CD14-positive monocyte (primary cell): ENCODE measurements around the gene RTCA. TPM values are rescaled to one million over a fixed set of nuclear protein-coding genes. Genes with fewer than 3 reads are reported as not detected.

Source experiments
- DNase-seq, 3 donors: peaks; one replicate each; pipeline ENCODE4 v3.0.0-alpha.2; 2011 to 2022
- H2AFZ ChIP-seq: 2 replicates; pipeline ENCODE4 v1.6.0; 2012; ENCODE audit warnings: mild to moderate bottlenecking, low read depth, low read length, inconsistent platforms; ENCODE audit not compliant: insufficient read depth, poor library complexity, severe bottlenecking
- H3K27ac ChIP-seq, 2 donors: 1 replicate in 1 of 2; 2 replicates in 1 of 2; pipeline ENCODE4 v1.5.1; 2012 to 2013; ENCODE audit warnings: low read length in 2 of 2, control low read depth in 1 of 2, inconsistent platforms in 1 of 2, low read depth in 1 of 2, mild to moderate bottlenecking in 1 of 2
- H3K27me3 ChIP-seq, 2 donors: one replicate each; pipeline versions ENCODE4 v1.6.0 to v1.6.1; 2011 to 2013; ENCODE audit warnings: low read length in 2 of 2; ENCODE audit not compliant: control insufficient read depth in 2 of 2, insufficient read depth in 2 of 2
- H3K36me3 ChIP-seq, 2 donors: replicated peaks in 1 of 2; 1 replicate in 1 of 2; 2 replicates in 1 of 2; pipeline versions ENCODE4 v1.5.1 to v1.6.1; 2012 to 2013; ENCODE audit warnings: low read length in 2 of 2, control low read depth in 1 of 2, inconsistent platforms in 1 of 2, mild to moderate bottlenecking in 1 of 2; ENCODE audit not compliant: insufficient read depth in 2 of 2, control insufficient read depth in 1 of 2
- H3K4me1 ChIP-seq, 2 donors: 1 replicate in 1 of 2; 2 replicates in 1 of 2; pipeline versions ENCODE4 v1.5.1 to v1.6.1; 2012 to 2013; ENCODE audit warnings: low read length in 2 of 2, control low read depth in 1 of 2, inconsistent platforms in 1 of 2, mild to moderate bottlenecking in 1 of 2, moderate library complexity in 1 of 2; ENCODE audit not compliant: insufficient read depth in 2 of 2, control insufficient read depth in 1 of 2
- H3K4me2 ChIP-seq: replicated peaks from 2 replicates; pipeline ENCODE3; 2012; ENCODE audit warnings: low read length, moderate library complexity, mild to moderate bottlenecking; ENCODE audit not compliant: poor library complexity, severe bottlenecking; ENCODE audit errors: extremely low read depth
- H3K4me3 ChIP-seq, 3 experiments: fragments of 200-600 bp in 1 of 3; sonication (generic) in 1 of 3; replicated peaks in 1 of 3; 1 replicate in 2 of 3; 2 replicates in 1 of 3; pipeline ENCODE4 v1.5.1; 2011 to 2013; ENCODE audit warnings: low read length in 3 of 3, mild to moderate bottlenecking in 3 of 3, control low read depth in 2 of 3, low read depth in 2 of 3, inconsistent platforms in 1 of 3, moderate library complexity in 1 of 3
- H3K79me2 ChIP-seq: 2 replicates; pipeline ENCODE4 v1.6.0; 2012; ENCODE audit warnings: mild to moderate bottlenecking, control low read depth, inconsistent platforms, low read length, moderate library complexity; ENCODE audit not compliant: insufficient read depth
- H3K9ac ChIP-seq: 2 replicates; pipeline ENCODE4 v1.6.0; 2017; ENCODE audit warnings: low read length, mild to moderate bottlenecking; ENCODE audit not compliant: insufficient read depth, poor library complexity, severe bottlenecking
- H3K9me3 ChIP-seq, 2 donors: replicated peaks in 1 of 2; 1 replicate in 1 of 2; 2 replicates in 1 of 2; pipeline versions ENCODE4 v1.5.1 to v1.6.1; 2012 to 2013; ENCODE audit warnings: low read length in 2 of 2, control low read depth in 1 of 2; ENCODE audit not compliant: control insufficient read depth in 1 of 2, insufficient read depth in 1 of 2
- H4K20me1 ChIP-seq: 2 replicates; pipeline ENCODE4 v1.6.0; 2012; ENCODE audit warnings: mild to moderate bottlenecking, low read length, control low read depth, moderate library complexity; ENCODE audit not compliant: insufficient read depth
- H3K27ac Mint-ChIP-seq, 7 donors: one replicate each; pipeline ENCODE4 v1.8.0; 2020; ENCODE audit warnings: mild to moderate bottlenecking in 7 of 7, mixed read lengths in 7 of 7, moderate library complexity in 6 of 7, inconsistent platforms in 2 of 7
- H3K27me3 Mint-ChIP-seq, 3 donors: one replicate each; pipeline ENCODE4 v1.8.0; 2021 to 2022; ENCODE audit warnings: low read depth in 3 of 3, mild to moderate bottlenecking in 3 of 3, mixed read lengths in 3 of 3, moderate library complexity in 3 of 3, inconsistent platforms in 1 of 3
- H3K36me3 Mint-ChIP-seq, 2 donors: one replicate each; pipeline ENCODE4 v1.8.0; 2020; ENCODE audit warnings: mixed read lengths in 2 of 2, inconsistent platforms in 1 of 2, mild to moderate bottlenecking in 1 of 2
- H3K4me1 Mint-ChIP-seq: one replicate; pipeline ENCODE4 v1.8.0; 2020; ENCODE audit warnings: mild to moderate bottlenecking, mixed read lengths
- H3K4me3 Mint-ChIP-seq, 2 donors: one replicate each; pipeline ENCODE4 v1.8.0; 2020; ENCODE audit warnings: mild to moderate bottlenecking in 2 of 2, mixed read lengths in 2 of 2, moderate library complexity in 1 of 2
- H3K9me3 Mint-ChIP-seq, 7 donors: one replicate each; pipeline ENCODE4 v1.8.0; 2020 to 2022; ENCODE audit warnings: mixed read lengths in 7 of 7, mild to moderate bottlenecking in 6 of 7, moderate library complexity in 6 of 7, inconsistent platforms in 2 of 7
- CTCF ChIP-seq: fragments of 200-600 bp; IDR thresholded peaks from one replicate; pipeline ENCODE4 v1.8.0; 2022; ENCODE audit warnings: antibody characterized with exemption, mild to moderate bottlenecking
- WGBS: methylation state at CpG from one replicate; pipeline ENCODE4 v1.1.5; 2013; ENCODE audit warnings: missing lambda C conversion rate; ENCODE audit not compliant: insufficient coverage; 5-methylcytosine and 5-hydroxymethylcytosine counted together
- intact Hi-C, 2 donors: fragments of 100-400 bp; cut with micrococcal nuclease; formaldehyde crosslinking; loops; one replicate each; pipeline versions ENCODE4 v1.15.0 to v1.15.1; 2023
- polyA plus RNA-seq, 3 donors: library from polyadenylated mRNA; depleted of rRNA in 1 of 3; unstranded in 2 of 3; stranded (reverse) in 1 of 3; fragments of 300-500 nt in 2 of 3; fragments of >200 nt in 1 of 3; fragmentation: Illumina TruSeq in 2 of 3; gene quantifications; 1 replicate in 2 of 3; 2 replicates in 1 of 3; pipeline ENCODE4 v1.2.3, GENCODE V29; 2012 to 2021

The RTCA gene
- polyA plus RNA-seq, 3 donors = 11.7 to 18.3 (median 17.9) TPM

- WGBS = no CpG with 5 or more reads among the region's 1 CpG
- no peaks in the 10 kb centered on the region for H3K9me3 ChIP-seq
- no peak overlapping the region for H3K9ac ChIP-seq
- H3K36me3 Mint-ChIP-seq = peaks cover 68 to 70% of the 10 kb centered on the region in 2 donors
- DNase-seq = no peak
- peaks cover 5% of the 10 kb centered on the region for H3K4me1 Mint-ChIP-seq
- H3K4me1 ChIP-seq = no peaks in the 10 kb centered on the region
- H4K20me1 ChIP-seq = no peaks in the 10 kb centered on the region
- H3K4me3 ChIP-seq = no peak overlapping the region
- no peaks in the 10 kb centered on the region for H3K79me2 ChIP-seq
- H3K27ac Mint-ChIP-seq = peak overlapping the region in 1 of 7 donors; percentile 24
- no peak overlapping the region for H2AFZ ChIP-seq
- no peaks in the 10 kb centered on the region for H3K27me3 ChIP-seq
- H3K36me3 ChIP-seq = peaks cover 65 to 91% of the 10 kb centered on the region in 2 donors
- H3K4me3 Mint-ChIP-seq = no peak overlapping the region
- intact Hi-C loops = loop anchor here in 1 of 2 donors (5.0 kb wide), 1 partner anchor 33 kb away; the partner anchor contains the start of gene RTCA
- TF ChIP-seq CTCF = no peak
- no peak overlapping the region for H3K27ac ChIP-seq
- no peak overlapping the region for H3K4me2 ChIP-seq
- H3K9me3 Mint-ChIP-seq = no peaks in the 10 kb centered on the region
- H3K27me3 Mint-ChIP-seq = no peaks in the 10 kb centered on the region
These were observed 31.6 kb upstream of the RTCA start for GRCh38 chr1:100234432-100234831.

- peaks cover 9% of the 10 kb centered on the region for H3K4me1 Mint-ChIP-seq
- H3K36me3 Mint-ChIP-seq = peaks cover 60 to 66% of the 10 kb centered on the region in 2 donors
- Histone ChIP-seq H3K9me3 (no peaks in the 10 kb centered on the region), H2AFZ (no peak overlapping the region), H3K4me2 (no peak overlapping the region), H3K27ac (no peak overlapping the region), H3K36me3 (peaks cover 45 to 76% of the 10 kb centered on the region in 2 donors), H3K9ac (no peak overlapping the region), H4K20me1 (no peaks in the 10 kb centered on the region), H3K79me2 (no peaks in the 10 kb centered on the region), H3K27me3 (no peaks in the 10 kb centered on the region), H3K4me1 (no peaks in the 10 kb centered on the region), H3K4me3 (no peak overlapping the region)
- H3K4me3 Mint-ChIP-seq = no peak overlapping the region
- TF ChIP-seq CTCF = no peak
- H3K9me3 Mint-ChIP-seq = no peaks in the 10 kb centered on the region
- DNase-seq = no peak
- intact Hi-C loops = no loop called here
- WGBS = 100% methylated on average over 1 of the region's 3 CpGs
- peak overlapping the region in 3 of 7 donors; percentile 37 to 70 (median 41) for H3K27ac Mint-ChIP-seq
- H3K27me3 Mint-ChIP-seq = no peaks in the 10 kb centered on the region
These were observed 28.9 kb upstream of the RTCA start for GRCh38 chr1:100237091-100237490.
